ENCODE measurements around the gene FOXB2. TPM values are rescaled to one million over a fixed set of nuclear protein-coding genes. Genes with fewer than 3 reads are reported as not detected.
"Not testable (repeated sequence)": the region's sequence is repeated elsewhere in the genome, so short reads cannot be mapped to it uniquely, and the experiment has no call there.

The FOXB2 gene
- total RNA-seq, 1 donor from 2014 or later, result not detected

GRCh38 chr9:77024776-77025545 is 5.5 kb downstream of the FOXB2 start:
- no peak overlapping the region for H3K4me3 Mint-ChIP-seq (ENCODE audit: unreplicated experiment)
- no peaks in the 10 kb centered on the region for H3K9me3 Mint-ChIP-seq (ENCODE audit: unreplicated experiment)
- TF ChIP-seq CTCF (IDR thresholded peaks at IDR 0.05; ENCODE audit: unreplicated experiment), result no peak
- no peaks in the 10 kb centered on the region for H3K36me3 Mint-ChIP-seq (ENCODE audit: low read depth, unreplicated experiment)
- no peak overlapping the region for H3K27ac Mint-ChIP-seq (ENCODE audit: unreplicated experiment)
- peaks cover 19% of the 10 kb centered on the region for H3K27me3 Mint-ChIP-seq (ENCODE audit: unreplicated experiment)
- peaks cover 20% of the 10 kb centered on the region for H3K4me1 Mint-ChIP-seq (ENCODE audit: unreplicated experiment)
- DNase-seq (ENCODE audit: low spot score), result no peak

DNA sequence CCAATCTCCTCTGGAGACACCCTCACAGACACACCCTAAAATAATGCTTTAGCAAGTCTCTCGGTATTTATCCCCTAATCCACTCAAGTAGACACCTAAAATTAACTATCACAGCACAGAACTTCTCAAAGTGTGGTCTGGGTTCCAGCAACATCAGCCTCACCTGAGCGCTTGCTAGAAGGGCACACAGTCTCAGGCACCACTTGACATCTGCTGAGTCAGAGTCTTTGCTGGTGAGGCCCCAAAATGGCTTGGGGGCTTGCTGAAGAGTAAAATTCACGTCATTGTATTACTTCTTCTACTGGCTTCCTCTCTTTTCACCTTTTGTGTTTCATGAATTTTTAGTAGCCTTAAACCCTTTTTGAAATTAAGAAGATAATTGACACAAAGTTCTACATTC is 9.0 kb downstream of the FOXB2 start:
- Mint-ChIP-seq H3K9me3 (ENCODE audit: unreplicated experiment) (no peaks in the 10 kb centered on the region), H3K4me1 (ENCODE audit: unreplicated experiment) (peaks cover 19% of the 10 kb centered on the region), H3K27ac (ENCODE audit: unreplicated experiment) (no peak overlapping the region), H3K4me3 (ENCODE audit: unreplicated experiment) (no peak overlapping the region), H3K27me3 (ENCODE audit: unreplicated experiment) (peaks cover 8% of the 10 kb centered on the region), H3K36me3 (ENCODE audit: low read depth, unreplicated experiment) (no peaks in the 10 kb centered on the region)
- TF ChIP-seq CTCF (IDR thresholded peaks at IDR 0.05; ENCODE audit: unreplicated experiment), result no peak
- no peak for DNase-seq (ENCODE audit: low spot score)

- Mint-ChIP-seq H3K27ac (ENCODE audit: unreplicated experiment) (no peak overlapping the region), H3K27me3 (ENCODE audit: unreplicated experiment) (peaks cover 6% of the 10 kb centered on the region)
Measured at GRCh38 chr9:77030045-77030444, 10.6 kb downstream of the FOXB2 start.

DNA sequence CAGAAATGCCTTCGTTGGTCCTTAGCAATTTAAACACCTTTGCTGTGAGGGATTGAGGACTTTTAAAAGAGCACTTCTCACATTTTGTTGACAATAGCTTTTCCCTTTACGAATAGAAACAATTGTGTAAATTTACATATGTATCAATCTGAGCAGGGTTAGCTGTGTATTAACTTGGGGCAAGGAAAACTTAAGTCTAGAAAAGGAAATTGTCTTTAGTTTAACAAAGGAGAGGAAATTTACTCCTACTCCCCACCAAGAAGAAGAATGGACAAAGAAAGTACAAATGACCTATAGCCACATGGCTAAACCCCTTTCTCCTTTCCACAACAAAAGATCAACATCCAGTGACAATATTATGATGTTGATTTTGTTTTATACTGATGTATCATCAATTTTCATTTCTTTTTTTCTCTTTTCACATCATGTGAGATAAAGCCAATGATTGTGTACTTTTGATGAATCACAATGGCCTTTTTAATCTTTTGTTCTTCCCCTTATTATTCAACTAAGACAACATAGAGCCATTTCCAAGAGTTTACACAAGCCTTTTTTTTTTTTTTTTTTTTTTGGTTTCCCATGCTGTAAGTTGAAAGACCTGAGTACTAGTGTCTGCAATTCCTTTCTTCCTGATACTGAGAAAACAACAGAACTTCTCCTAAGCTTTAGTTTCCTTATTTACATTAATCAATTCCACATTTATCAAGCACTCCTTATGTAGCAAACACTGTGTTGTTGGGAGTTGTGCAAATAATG is 19.0 kb downstream of the FOXB2 start:
- H3K27ac Mint-ChIP-seq (ENCODE audit: unreplicated experiment), result peak overlapping the region; percentile 34
- no peaks in the 10 kb centered on the region for H3K36me3 Mint-ChIP-seq (ENCODE audit: low read depth, unreplicated experiment)
- H3K9me3 Mint-ChIP-seq (ENCODE audit: unreplicated experiment), result no peaks in the 10 kb centered on the region
- H3K4me1 Mint-ChIP-seq (ENCODE audit: unreplicated experiment), result peaks cover 18% of the 10 kb centered on the region
- TF ChIP-seq CTCF (IDR thresholded peaks at IDR 0.05; ENCODE audit: unreplicated experiment), result no peak
- no peak overlapping the region for H3K4me3 Mint-ChIP-seq (ENCODE audit: unreplicated experiment)
- H3K27me3 Mint-ChIP-seq (ENCODE audit: unreplicated experiment), result peaks cover 5% of the 10 kb centered on the region
- DNase-seq (ENCODE audit: low spot score), result no peak

More at GRCh38 chr9:77030045-77030444, 10.6 kb downstream of the FOXB2 start:
- DNase-seq (ENCODE audit: low spot score), result no peak
- no peak for TF ChIP-seq CTCF (IDR thresholded peaks at IDR 0.05; ENCODE audit: unreplicated experiment)
- Mint-ChIP-seq H3K9me3 (ENCODE audit: unreplicated experiment) (no peaks in the 10 kb centered on the region), H3K4me1 (ENCODE audit: unreplicated experiment) (peaks cover 18% of the 10 kb centered on the region), H3K36me3 (ENCODE audit: low read depth, unreplicated experiment) (no peaks in the 10 kb centered on the region), H3K4me3 (ENCODE audit: unreplicated experiment) (no peak overlapping the region)

GRCh38 chr9:77040340-77040739 is 20.9 kb downstream of the FOXB2 start:
- no peak for DNase-seq (ENCODE audit: low spot score)
- H3K27ac Mint-ChIP-seq (ENCODE audit: unreplicated experiment), result no peak overlapping the region
- no peaks in the 10 kb centered on the region for H3K36me3 Mint-ChIP-seq (ENCODE audit: low read depth, unreplicated experiment)
- no peak for TF ChIP-seq CTCF (IDR thresholded peaks at IDR 0.05; ENCODE audit: unreplicated experiment)
- H3K27me3 Mint-ChIP-seq (ENCODE audit: unreplicated experiment), result peaks cover 5% of the 10 kb centered on the region
- H3K4me1 Mint-ChIP-seq (ENCODE audit: unreplicated experiment), result peaks cover 18% of the 10 kb centered on the region
- no peak overlapping the region for H3K4me3 Mint-ChIP-seq (ENCODE audit: unreplicated experiment)
- H3K9me3 Mint-ChIP-seq (ENCODE audit: unreplicated experiment), result no peaks in the 10 kb centered on the region

DNA sequence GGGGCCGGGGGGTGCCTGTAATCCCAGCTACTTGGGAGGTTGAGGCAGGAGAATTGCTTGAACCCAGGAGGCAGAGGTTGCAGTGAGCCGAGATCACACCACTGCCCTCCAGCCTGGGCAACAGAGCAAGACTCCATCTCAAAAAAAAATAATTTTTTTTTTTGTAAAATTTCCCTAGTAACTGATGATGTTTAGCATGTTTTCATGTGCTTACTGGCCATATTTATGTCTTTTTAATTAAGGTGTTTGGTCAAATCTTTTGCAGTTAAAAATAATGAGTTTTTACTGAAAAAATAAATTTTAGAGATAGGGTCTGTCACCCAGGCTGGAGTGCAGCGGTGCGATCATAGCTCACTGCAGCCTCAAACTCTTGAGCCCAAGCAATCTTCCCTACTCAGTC is 24.3 kb downstream of the FOXB2 start:
- H3K9me3 Mint-ChIP-seq (ENCODE audit: unreplicated experiment); DNase-seq (ENCODE audit: low spot score); H3K4me3 Mint-ChIP-seq (ENCODE audit: unreplicated experiment); H3K4me1 Mint-ChIP-seq (ENCODE audit: unreplicated experiment); H3K27me3 Mint-ChIP-seq (ENCODE audit: unreplicated experiment); H3K27ac Mint-ChIP-seq (ENCODE audit: unreplicated experiment); H3K36me3 Mint-ChIP-seq (ENCODE audit: low read depth, unreplicated experiment): not testable (repeated sequence)

- DNase-seq (ENCODE audit: low spot score); H3K27me3 Mint-ChIP-seq (ENCODE audit: unreplicated experiment); H3K4me3 Mint-ChIP-seq (ENCODE audit: unreplicated experiment); H3K4me1 Mint-ChIP-seq (ENCODE audit: unreplicated experiment); H3K9me3 Mint-ChIP-seq (ENCODE audit: unreplicated experiment); H3K27ac Mint-ChIP-seq (ENCODE audit: unreplicated experiment); H3K36me3 Mint-ChIP-seq (ENCODE audit: low read depth, unreplicated experiment): not testable (repeated sequence)
Measured at GRCh38 chr9:77060681-77061080, 41.2 kb downstream of the FOXB2 start.

All from endothelial cell (in vitro differentiated cells).